HG03354 (cell line): ENCODE results near the gene GIT1.

ENCODE experiments used
- ATAC-seq: cut with Tn5 transposase; IDR thresholded peaks from one replicate; pipeline ENCODE4 v1.9.1; 2021; ENCODE audit warnings: mild to moderate bottlenecking; ENCODE audit not compliant: unreplicated experiment, poor library complexity, severe bottlenecking

The GIT1 gene

DNA sequence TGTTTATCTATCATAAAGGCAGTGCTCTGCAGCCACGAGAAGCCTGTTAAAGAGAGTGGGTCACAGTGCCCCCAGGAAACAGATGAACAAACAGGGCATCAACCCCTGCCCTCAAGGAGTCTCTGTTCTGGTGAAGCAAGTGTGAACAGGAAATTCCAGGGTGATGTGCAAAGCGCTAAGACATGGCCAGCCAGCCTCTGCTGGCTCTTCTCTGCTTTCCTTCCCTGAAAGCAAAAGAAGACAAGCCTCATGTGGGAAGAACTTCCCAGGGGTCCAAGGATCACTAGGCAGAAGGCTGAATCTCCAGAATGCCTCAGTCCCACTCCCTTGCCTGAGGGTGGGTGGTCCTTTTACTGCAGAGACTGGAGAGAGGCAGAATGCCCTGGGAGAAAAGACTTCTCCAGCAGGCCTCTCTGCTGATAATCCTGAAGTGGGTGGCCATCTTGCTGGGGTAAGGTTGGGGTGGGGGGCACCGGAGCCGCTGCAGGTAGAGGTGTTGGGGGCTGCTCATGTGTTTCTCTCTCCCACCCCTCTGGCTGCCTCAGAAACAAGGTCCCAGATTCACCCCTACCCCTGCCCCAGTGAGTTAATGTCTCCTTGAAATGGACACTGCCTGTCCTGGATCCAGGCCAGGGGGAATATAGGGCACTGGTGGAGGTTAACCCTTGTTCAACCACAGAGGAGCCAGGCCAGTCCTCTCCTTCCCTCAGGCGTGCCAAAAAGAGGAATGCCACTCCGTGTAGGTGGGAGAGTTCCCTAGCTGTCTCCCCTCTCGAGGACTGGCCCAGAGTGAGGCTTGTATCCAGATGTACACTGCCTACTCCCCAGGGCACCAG lies 5.9 kb upstream of the GIT1 start:
- no peak for ATAC-seq

- no peak for ATAC-seq
Observed at GRCh38 chr17:29594519-29595090, 5.2 kb upstream of the GIT1 start.

GRCh38 chr17:29593591-29594518 lies 4.4 kb upstream of the GIT1 start:
- no peak for ATAC-seq

DNA sequence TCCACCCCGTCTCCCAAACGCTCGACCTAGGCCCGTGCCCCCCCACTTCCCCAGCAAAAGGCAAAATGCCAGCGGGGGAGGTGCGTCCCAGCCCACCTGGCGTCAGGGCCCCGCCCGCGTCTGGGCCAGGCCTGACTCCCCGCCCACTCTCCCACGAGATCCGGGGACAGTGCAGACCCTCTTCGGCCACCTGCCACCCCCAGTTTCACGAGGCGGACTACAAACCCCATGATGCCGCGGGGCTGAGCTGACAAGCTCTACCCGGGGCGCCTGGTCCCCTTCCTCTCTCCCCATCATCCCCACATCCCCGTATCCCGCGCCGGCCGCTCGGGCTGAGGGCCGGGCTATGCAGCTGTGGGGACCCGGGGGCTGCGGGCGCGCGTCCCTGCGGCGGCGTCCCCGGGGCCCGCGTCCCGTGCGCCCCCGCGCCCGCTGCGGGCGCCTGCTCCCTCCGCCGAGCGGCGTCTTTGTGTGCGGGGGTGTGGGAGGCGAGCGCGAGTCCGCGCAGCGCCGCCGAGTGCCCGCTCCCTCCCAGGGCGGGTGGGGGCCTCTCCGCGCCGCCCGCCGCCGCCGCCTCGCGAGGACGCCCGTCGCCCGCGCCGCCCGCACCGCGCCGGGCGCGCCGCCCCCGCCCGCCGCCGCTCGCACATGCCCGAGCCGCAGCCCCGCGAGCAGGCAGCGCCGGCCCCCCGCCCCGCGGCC lies 3.6 kb upstream of the GIT1 start, which contains the start of gene ANKRD13B:
Gene ANKRD13B (plus strand): TSS at position 283 of the 702 bp plus-strand sequence. CDS start 490 bp downstream, outside the sequence.
- ATAC-seq: no peak

GRCh38 chr17:29591737-29592608 lies 2.5 kb upstream of the GIT1 start:
- ATAC-seq: peak; percentile 32

DNA sequence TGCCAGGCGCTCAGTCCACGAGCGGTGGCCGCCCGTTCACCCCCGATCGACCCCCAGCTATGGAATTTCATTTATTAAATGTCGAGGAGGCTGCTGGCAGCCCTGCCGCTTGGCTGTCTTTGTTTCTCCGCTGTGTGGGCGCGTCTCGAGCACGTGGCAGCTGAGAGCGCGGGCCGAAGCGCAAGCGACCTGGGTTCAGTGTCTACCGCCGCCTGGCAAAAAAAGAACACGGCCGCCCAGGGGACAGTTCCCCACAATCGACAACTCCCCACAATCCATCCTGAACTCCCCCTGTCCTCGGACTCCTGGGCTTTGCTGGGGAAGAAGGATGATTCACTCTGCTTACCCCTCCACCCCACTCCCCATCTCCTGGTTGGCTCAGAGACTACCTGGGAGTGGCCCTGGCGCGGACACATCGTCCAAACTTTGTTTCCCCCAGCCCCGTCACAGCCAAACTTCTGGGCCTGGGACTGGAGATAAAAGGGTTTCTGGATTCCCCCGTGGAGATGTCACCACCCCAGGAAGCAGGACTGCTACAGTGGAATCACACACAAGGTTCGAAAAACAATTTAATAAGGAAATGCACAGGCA lies 1.8 kb upstream of the GIT1 start:
- ATAC-seq: no peak

DNA sequence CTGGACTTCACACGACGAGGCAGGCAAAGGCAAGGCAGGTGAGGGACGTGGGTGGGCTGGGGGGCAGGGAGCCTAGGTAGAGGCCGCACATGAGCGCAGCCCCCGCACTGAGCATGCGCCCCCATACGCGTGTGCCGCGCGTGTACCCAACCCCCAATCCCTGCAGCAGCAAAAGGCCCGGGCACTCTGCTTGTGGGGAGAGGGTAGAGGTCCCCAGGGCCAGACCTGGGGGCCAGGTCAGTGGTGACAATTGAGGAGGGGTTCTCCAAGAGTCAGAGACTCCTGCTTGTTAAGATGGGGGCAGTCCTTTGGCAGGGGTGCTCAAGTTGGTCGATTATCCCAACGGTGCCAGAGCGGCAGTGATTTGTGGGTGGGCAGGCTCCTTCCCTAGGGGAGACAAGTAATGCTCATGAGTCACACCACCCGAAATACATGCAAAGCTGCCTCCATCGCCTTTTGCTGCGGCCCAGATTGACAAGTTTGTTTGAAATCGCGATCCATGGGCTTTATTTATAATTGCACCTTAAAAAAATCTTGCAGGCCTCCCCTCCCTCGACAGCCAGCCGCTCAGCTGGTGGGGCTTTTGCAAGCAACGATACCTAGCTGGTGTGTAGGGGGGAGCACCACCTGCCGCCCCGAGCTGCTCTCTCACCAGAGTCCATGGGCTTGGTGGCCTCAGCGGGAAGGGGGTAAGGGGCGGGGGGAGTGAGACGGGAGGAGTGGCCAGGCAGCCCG lies 1.1 kb upstream of the GIT1 start:
- no peak for ATAC-seq

DNA sequence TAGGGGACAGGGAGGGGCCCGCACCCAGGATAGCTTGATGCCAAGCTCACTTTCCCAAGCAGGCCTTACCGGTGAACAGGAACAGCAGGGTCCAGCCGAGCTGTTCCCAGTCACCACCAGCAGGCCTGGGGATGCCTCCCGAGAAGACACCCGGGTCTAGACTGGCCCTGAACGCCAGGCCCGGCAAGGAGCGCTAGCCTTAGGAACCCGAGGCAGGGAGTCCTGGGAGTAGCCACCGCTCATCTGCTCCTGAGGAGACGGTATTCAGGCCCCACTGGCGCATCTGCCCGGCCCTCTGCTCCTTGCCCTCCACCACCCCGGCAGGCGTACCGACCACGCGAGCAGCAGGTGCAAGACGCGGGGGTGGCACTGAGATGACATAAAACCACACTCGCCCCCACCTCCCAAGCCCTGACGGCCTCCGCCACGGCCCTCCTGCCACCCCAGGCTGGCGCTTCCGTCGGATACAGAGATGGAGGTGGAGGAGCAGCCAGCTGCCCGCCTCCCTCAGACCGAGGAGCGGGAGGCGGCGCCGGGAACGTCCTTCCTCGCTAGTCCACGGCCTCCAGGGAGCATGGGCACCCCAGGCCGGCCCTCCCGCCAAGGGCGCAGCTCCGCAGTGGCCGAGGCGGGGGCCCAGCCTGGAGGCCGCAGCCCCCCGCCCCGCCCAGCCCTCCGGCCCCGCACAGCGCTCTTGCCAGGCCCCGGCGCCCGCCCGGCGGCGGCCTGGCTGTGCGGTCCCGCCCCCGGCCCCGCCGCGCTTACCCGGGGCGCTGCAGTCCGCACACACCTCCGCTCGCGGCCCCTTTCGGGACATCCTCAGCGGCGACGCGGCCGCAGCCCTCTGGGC lies 661 bp downstream of the GIT1 start:
- ATAC-seq: peak; percentile 22

DNA sequence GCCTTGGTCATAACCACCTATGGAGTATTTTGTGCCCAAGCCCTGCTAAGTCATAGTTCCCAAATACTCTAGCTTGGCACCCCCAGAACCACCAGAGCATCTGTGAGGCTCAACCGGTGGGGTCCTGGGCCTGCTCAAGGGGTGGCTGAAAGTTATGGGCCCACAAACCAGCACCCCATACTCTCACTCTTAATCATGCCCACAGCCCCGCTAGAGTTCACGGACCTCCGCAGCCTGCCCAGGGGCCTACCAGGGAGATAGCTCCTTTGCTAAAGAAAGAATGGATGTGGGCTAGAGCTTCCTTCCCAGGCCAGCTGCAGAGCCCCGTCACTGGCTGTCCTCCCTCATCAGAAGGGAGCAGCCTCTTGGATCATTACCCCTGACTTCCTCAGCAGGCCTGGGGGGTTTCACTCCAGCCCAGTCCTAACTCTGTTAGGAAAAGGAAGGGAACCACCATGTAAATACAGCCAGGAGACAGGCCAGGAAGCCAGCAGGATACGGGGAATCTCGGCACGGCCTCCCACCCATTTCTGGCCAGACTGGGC lies 1.4 kb downstream of the GIT1 start:
- no peak for ATAC-seq

DNA sequence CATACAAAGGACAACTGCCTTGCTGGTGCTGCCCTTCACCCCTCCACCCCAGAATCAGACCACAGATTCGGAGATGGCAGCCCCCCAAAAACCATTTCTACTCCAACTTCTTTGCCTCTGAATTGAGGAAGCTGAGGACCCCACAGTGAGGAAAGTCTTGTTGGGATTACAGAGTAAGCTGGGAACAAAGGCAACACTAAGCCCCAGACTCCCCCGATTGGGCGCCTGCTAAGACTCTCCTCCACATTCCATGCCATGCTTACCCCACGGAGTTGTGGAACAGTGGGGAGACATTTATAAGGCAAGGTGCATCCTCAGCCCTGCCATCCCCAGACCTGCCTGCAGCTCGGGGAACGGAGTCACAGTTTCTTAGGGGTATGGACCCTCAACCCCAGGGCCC lies 1.9 kb downstream of the GIT1 start:
- no peak for ATAC-seq

DNA sequence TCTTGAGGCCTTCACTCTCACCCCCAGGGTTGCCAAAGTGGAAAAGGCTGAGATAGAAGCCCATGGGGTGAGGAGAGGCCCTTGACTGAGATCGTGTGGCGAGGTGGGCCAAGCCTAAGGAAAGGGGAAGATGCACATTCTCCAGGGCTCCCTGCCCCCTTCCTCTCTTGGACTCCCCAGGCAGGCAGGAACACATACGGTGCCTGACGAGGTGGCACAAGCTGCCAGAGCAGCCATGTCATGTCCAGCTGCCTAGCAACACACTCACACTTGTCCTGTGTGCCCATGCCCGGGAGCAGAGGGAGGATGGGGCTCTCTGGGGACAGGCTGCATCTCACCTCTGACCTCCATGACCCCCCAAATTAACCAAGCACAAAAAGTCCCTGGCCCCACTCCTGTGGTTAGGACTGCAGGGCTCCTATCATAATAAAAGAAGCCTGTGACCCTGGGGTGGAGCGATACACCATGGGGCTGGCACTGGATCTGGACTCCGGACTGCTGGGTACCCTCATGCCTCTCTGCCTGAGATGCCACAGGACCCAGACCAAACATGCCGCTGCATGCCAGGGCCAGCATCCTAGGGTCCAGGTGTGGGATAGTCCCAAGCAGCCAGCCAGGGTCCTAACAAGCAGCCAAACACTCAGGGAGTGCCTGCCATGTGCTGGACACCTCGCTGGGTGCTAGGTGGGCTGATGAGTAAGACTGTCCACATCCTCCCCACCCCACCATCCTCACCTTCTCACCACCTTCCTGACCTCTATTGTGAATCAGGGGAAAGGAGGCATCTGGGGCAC lies 2.6 kb downstream of the GIT1 start:
- no peak for ATAC-seq

DNA sequence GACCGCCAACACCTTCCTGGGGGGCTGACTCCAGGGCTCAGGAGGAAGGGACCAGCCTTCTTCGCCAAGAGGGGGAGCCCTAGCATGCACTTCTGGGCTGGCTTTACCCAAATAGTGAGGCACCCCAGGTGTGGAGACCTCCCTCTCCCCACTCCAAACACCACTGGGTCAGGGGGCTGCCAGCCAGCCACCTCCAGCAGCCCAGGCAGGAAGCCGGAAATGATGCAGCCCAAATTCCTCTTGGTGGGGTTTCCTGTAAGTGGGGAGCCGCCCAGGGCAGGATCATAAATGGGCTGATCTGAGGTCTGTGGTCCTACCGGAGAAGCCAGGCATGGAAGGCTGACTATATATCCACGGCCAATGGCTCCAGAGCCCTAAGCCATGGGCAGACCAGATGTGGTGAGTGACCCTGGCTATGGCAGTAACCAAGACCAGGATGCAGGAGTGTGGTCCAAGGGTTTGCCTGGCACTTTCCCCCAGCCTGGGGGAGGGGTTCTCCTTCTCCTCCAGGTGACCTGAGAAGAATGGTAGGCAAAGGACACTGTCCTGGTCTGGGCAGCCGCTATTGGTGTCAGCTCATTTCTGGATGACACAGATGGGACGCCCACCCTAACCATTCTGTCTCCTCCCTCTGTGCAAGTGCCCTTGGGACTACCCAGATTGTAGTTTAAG lies 4.2 kb downstream of the GIT1 start:
- ATAC-seq: no peak

DNA sequence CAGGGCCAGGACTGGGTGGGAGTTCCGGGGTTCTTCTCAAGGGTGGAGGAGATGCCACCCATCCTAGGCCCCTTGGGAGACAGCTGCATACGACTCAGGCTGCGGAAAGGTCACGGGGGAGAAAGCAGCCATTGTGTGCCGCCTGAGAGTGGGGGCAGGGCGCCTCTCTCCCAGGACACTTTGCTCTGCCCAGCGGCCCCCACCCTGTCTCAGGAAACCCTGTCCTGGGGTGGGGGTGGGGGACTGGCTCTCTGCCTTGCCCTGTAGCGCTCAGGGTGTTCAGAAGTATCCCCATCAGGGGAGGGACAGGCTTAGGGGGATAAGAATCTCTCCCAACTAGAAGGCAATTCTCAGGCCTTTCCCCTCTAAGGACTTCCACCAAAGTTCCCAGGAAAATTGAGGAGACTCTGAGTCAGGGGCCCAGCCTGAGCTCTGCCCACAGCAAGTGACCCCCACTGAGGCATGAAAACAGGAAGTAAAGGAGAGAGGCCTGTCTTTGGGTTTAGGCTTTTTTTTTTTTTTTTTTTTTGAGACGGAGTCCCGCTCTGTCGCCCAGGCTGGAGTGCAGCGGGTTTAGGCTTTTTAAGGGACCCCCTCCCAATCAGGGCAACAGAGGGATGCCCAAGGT lies 4.9 kb downstream of the GIT1 start:
- ATAC-seq: no peak

GRCh38 chr17:29583324-29584248 lies 5.9 kb downstream of the GIT1 start:
- no peak for ATAC-seq
